CD8-positive, alpha-beta memory T cell (primary cell): ENCODE measurements around the gene MT1E. TPM values are rescaled to one million over a fixed set of nuclear protein-coding genes. Genes with fewer than 3 reads are reported as not detected.

ENCODE experiments used
- CTCF ChIA-PET: fragments of 350-600 bp; sonication (Branson Sonifier 250); formaldehyde crosslinking; loops from one replicate; lab custom pipeline; 2021; ENCODE audit warnings: antibody characterized with exemption; lab: Charles Lee
- POLR2A ChIA-PET: fragments of 350-600 bp; sonication (Branson Sonifier 250); formaldehyde crosslinking; loops from one replicate; lab custom pipeline; 2021; ENCODE audit warnings: antibody characterized with exemption; lab: Charles Lee
- DNase-seq, 5 donors: peaks; one replicate each; pipeline versions ENCODE4 v3.0.0 to v3.0.0-alpha.2; 2020 to 2022; ENCODE audit warnings: mixed read lengths in 1 of 5
- H3K27ac ChIP-seq: one replicate; pipeline ENCODE4 v1.7.0; 2013; ENCODE audit warnings: low read depth, mild to moderate bottlenecking, low read length, moderate library complexity
- H3K27me3 ChIP-seq: 2 replicates; pipeline ENCODE4 v1.7.0; 2013; ENCODE audit warnings: low read length, mild to moderate bottlenecking; ENCODE audit not compliant: insufficient read depth, poor library complexity, severe bottlenecking
- H3K36me3 ChIP-seq: 2 replicates; pipeline ENCODE4 v1.7.0; 2013; ENCODE audit warnings: mild to moderate bottlenecking, low read length, moderate library complexity; ENCODE audit not compliant: insufficient read depth
- H3K4me1 ChIP-seq: 2 replicates; pipeline ENCODE4 v1.7.0; 2013; ENCODE audit warnings: mild to moderate bottlenecking, low read length, moderate library complexity; ENCODE audit not compliant: insufficient read depth
- H3K4me3 ChIP-seq: 2 replicates; pipeline ENCODE4 v1.7.0; 2013; ENCODE audit warnings: mild to moderate bottlenecking, low read length
- H3K9me3 ChIP-seq: 2 replicates; pipeline ENCODE4 v1.7.0; 2013; ENCODE audit warnings: mild to moderate bottlenecking, low read length
- H3K27ac Mint-ChIP-seq, 8 donors: one replicate each; pipeline ENCODE4 v1.8.0; 2020 to 2021; ENCODE audit warnings: mixed read lengths in 8 of 8, mild to moderate bottlenecking in 6 of 8, inconsistent platforms in 3 of 8, moderate library complexity in 3 of 8
- H3K27me3 Mint-ChIP-seq, 2 donors: one replicate each; pipeline ENCODE4 v1.8.0; 2020 to 2021; ENCODE audit warnings: mixed read lengths in 2 of 2, mild to moderate bottlenecking in 1 of 2, moderate library complexity in 1 of 2
- H3K36me3 Mint-ChIP-seq, 3 donors: one replicate each; pipeline ENCODE4 v1.8.0; 2020 to 2021; ENCODE audit warnings: mixed read lengths in 3 of 3, inconsistent platforms in 1 of 3, mild to moderate bottlenecking in 1 of 3
- H3K4me1 Mint-ChIP-seq, 3 donors: one replicate each; pipeline ENCODE4 v1.8.0; 2020 to 2021; ENCODE audit warnings: mixed read lengths in 3 of 3, inconsistent platforms in 1 of 3, mild to moderate bottlenecking in 1 of 3
- H3K4me3 Mint-ChIP-seq, 7 donors: one replicate each; pipeline ENCODE4 v1.8.0; 2020 to 2021; ENCODE audit warnings: mixed read lengths in 7 of 7, mild to moderate bottlenecking in 6 of 7, moderate library complexity in 4 of 7, inconsistent platforms in 2 of 7
- H3K9me3 Mint-ChIP-seq, 5 donors: one replicate each; pipeline ENCODE4 v1.8.0; 2020 to 2022; ENCODE audit warnings: mixed read lengths in 5 of 5, mild to moderate bottlenecking in 3 of 5, moderate library complexity in 2 of 5, inconsistent platforms in 1 of 5
- polyA plus RNA-seq: library from polyadenylated mRNA; unstranded; fragments of 300-500 nt; fragmentation: Illumina TruSeq; gene quantifications from one replicate; pipeline ENCODE4 v1.2.3, GENCODE V29; 2021
- total RNA-seq, 2 experiments: library from RNA; stranded (reverse); gene quantifications; one replicate each; pipeline ENCODE4 v1.2.3, GENCODE V29; 2021

Gene MT1E
- total and polyA plus RNA-seq, 3 experiments from 2014 or later = 40.4 to 163 (median 153) TPM

DNA sequence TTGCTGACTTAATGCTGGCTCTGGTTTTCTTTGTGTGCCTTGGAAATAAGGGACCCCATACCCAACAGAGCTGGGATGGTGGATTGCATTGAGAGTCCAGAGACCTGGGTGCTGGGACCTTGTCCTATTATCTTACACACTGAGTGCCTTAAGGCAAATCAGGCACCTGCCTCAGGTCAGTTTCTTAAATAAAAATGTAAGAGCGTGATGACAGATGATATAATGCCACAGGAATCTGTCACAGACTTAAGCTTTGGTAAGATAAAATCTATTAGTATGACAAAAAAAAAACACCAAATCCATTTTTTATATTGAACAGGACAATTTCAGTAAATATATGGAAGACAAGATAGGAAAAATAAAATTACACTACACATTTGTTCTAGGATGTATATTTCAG lies 14.5 kb downstream of the MT1E start:
- Histone ChIP-seq H3K4me1 (peaks cover 30% of the 10 kb centered on the region), H3K27ac (no peak overlapping the region), H3K36me3 (no peaks in the 10 kb centered on the region), H3K4me3 (no peak overlapping the region), H3K27me3 (peaks cover 42% of the 10 kb centered on the region), H3K9me3 (no peaks in the 10 kb centered on the region)
- ChIA-PET CTCF (interaction anchor here (1.8 kb wide), 1 partner anchor 16 kb away, joined by 4 read pairs; no protein-coding TSS in a partner anchor), POLR2A (no interaction called here)
- Mint-ChIP-seq H3K36me3 (no peaks in the 10 kb centered on the region), H3K4me1 (peaks cover 31 to 53% (median 50%) of the 10 kb centered on the region in 3 donors), H3K27me3 (peaks cover 40 to 58% of the 10 kb centered on the region in 2 donors), H3K27ac (no peak overlapping the region), H3K4me3 (no peak overlapping the region), H3K9me3 (no peaks in the 10 kb centered on the region)
- no peak for DNase-seq

DNA sequence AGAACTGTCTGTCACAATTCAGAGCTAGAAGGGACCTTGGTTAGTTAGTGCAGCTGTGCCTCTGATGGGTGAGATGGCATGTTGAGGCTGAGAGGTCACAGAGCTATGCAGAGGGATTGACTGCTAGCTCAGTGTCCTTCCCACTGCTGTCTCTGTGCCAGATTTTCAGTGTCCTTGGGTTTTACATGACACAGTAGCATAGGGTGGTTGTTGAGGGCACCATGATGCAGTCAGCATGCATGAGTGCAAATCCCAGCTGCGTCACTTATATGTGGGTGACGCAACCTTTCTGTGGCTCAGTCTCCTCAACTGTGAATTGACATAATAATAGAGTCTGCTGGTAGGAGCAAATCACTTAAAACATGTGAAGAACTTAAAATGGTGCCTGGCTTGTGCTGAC lies 15.6 kb downstream of the MT1E start:
- POLR2A ChIA-PET = no interaction called here
- no peaks in the 10 kb centered on the region for H3K9me3 Mint-ChIP-seq
- peaks cover 34 to 50% of the 10 kb centered on the region in 2 donors for H3K27me3 Mint-ChIP-seq
- CTCF ChIA-PET = no interaction called here
- H3K27ac Mint-ChIP-seq = no peak overlapping the region
- Histone ChIP-seq H3K27ac (no peak overlapping the region), H3K4me3 (no peak overlapping the region), H3K27me3 (peaks cover 33% of the 10 kb centered on the region), H3K4me1 (peaks cover 21% of the 10 kb centered on the region), H3K36me3 (no peaks in the 10 kb centered on the region), H3K9me3 (no peaks in the 10 kb centered on the region)
- no peak overlapping the region for H3K4me3 Mint-ChIP-seq
- peaks cover 25 to 45% (median 44%) of the 10 kb centered on the region in 3 donors for H3K4me1 Mint-ChIP-seq
- no peak for DNase-seq
- no peaks in the 10 kb centered on the region for H3K36me3 Mint-ChIP-seq

DNA sequence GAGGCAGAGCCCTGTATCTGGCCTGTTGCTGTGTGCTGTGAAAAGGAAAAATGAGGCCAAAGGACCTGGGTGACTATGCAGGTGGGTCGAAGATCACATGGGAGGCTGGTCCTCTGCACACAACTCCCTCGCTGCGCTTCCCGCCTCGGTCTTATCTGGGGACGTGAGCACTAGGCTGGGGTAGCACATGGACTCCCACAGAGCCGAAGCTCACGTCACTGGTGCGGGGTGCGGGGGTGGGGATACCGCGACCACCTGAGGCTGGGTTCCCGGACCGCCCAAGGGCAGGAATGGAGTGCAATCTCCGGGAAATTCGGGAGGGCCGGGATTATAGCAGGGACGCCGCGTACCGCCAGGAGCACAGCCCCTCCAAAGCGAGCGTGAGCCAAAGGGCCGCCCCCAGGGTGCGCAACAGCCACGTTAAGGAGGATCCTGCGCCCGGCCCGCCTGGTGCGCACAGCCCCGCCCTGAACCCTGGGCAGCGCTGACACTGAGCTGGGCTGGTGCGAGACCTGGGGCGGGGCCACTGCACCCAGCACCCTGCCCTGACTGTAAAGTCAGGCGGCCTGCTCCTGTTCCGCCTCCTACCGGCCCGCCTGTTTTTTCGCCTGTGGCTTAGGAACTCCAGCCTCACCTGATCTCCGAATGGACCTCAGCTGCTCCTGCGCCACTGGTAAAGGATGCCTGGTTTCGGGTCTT lies 17.6 kb downstream of the MT1E start:
- H3K27me3 Mint-ChIP-seq = peaks cover 22 to 30% of the 10 kb centered on the region in 2 donors
- H3K27ac Mint-ChIP-seq = peak overlapping the region in 7 of 8 donors; percentile 46 to 92 (median 85)
- peaks cover 16% of the 10 kb centered on the region for H3K4me1 ChIP-seq
- H3K4me3 ChIP-seq = peak overlapping the region; percentile 40
- no peaks in the 10 kb centered on the region for H3K36me3 Mint-ChIP-seq
- H3K9me3 Mint-ChIP-seq = no peaks in the 10 kb centered on the region
- CTCF ChIA-PET = interaction anchor here (0.8 to 2.5 kb wide), 26 partner anchors 9 to 288 kb away, joined by 3 to 18 read pairs (median 5); partner anchors contain the start of genes HERPUD1, MT1H and MT1X
- no peaks in the 10 kb centered on the region for H3K36me3 ChIP-seq
- peaks cover 17% of the 10 kb centered on the region for H3K27me3 ChIP-seq
- H3K4me1 Mint-ChIP-seq = peaks cover 20 to 32% (median 26%) of the 10 kb centered on the region in 3 donors
- no peaks in the 10 kb centered on the region for H3K9me3 ChIP-seq
- H3K4me3 Mint-ChIP-seq = peak overlapping the region; percentile 75 to 89 (median 81)
- POLR2A ChIA-PET = interaction anchor here (0.7 to 1.6 kb wide), 8 partner anchors 9 to 124 kb away, joined by 3 to 5 read pairs (median 4); partner anchors contain the start of genes MT1E, MT1F and MT2A
- no peak overlapping the region for H3K27ac ChIP-seq
- peak; percentile 66 to 87 (median 74) for DNase-seq

DNA sequence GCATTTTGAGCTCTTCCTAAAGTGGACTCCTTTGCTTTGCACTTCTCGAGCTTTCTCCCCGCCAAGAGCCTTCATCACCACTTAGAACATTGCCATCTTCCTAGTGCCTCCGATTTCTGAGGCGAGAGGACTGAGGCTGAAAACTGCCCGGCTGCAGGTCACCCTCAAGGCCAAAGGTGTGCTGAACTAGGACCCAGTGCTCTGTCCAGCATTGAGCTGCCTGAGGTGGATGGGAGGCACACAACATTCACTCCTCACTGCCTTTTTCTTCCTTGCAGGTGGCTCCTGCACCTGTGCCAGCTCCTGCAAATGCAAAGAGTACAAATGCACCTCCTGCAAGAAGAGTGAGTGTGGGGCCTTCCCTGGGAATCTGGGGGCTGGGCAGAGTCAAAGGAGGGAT lies 18.3 kb downstream of the MT1E start:
- Mint-ChIP-seq H3K27ac (peak overlapping the region; percentile 46 to 92 (median 82)), H3K9me3 (no peaks in the 10 kb centered on the region), H3K27me3 (peaks cover 18 to 26% of the 10 kb centered on the region in 2 donors), H3K4me3 (peak overlapping the region; percentile 75 to 89 (median 81)), H3K4me1 (peaks cover 18 to 28% (median 22%) of the 10 kb centered on the region in 3 donors), H3K36me3 (no peaks in the 10 kb centered on the region)
- H3K36me3 ChIP-seq = no peaks in the 10 kb centered on the region
- CTCF ChIA-PET = interaction anchor here (0.8 to 2.5 kb wide), 24 partner anchors 9 to 288 kb away, joined by 3 to 18 read pairs (median 5); partner anchors contain the start of genes HERPUD1, MT1H and MT1X
- H3K27me3 ChIP-seq = peaks cover 11% of the 10 kb centered on the region
- no peaks in the 10 kb centered on the region for H3K9me3 ChIP-seq
- peaks cover 16% of the 10 kb centered on the region for H3K4me1 ChIP-seq
- H3K27ac ChIP-seq = peak overlapping the region; percentile 18
- peak overlapping the region; percentile 40 for H3K4me3 ChIP-seq
- DNase-seq = no peak
- POLR2A ChIA-PET = interaction anchor here (0.9 to 1.6 kb wide), 7 partner anchors 13 to 125 kb away, joined by 3 to 5 read pairs (median 4); partner anchors contain the start of genes MT1E, MT1F and MT2A

DNA sequence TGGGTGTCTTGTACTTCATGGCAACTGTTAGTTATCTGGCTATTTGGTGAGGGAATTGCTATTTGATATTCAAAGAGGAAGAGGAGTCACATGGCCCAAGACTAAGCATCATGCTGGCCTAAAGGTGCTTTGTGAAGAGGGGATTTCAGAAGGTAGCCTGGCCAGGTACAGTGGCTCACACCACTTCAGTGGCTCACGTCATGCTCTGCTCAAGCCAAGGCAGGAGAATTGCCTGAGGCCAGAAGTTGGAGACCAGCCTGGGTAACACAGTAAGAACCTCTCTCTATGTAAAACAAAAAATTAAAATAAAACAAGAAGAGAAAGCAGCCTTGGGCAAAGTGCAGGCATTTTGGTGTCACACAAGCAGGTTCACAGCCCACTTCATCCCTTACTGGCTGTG lies 19.7 kb downstream of the MT1E start:
- Histone ChIP-seq H3K9me3 (no peaks in the 10 kb centered on the region), H3K4me3 (no peak overlapping the region), H3K27ac (no peak overlapping the region), H3K4me1 (peaks cover 16% of the 10 kb centered on the region), H3K36me3 (no peaks in the 10 kb centered on the region), H3K27me3 (no peaks in the 10 kb centered on the region)
- H3K36me3 Mint-ChIP-seq = no peaks in the 10 kb centered on the region
- ChIA-PET POLR2A (no interaction called here), CTCF (no interaction called here)
- H3K27ac Mint-ChIP-seq = no peak overlapping the region
- H3K4me1 Mint-ChIP-seq = peaks cover 18 to 28% (median 22%) of the 10 kb centered on the region in 3 donors
- peaks cover 6 to 20% of the 10 kb centered on the region in 2 donors for H3K27me3 Mint-ChIP-seq
- no peak overlapping the region for H3K4me3 Mint-ChIP-seq
- no peaks in the 10 kb centered on the region for H3K9me3 Mint-ChIP-seq
- no peak for DNase-seq

DNA sequence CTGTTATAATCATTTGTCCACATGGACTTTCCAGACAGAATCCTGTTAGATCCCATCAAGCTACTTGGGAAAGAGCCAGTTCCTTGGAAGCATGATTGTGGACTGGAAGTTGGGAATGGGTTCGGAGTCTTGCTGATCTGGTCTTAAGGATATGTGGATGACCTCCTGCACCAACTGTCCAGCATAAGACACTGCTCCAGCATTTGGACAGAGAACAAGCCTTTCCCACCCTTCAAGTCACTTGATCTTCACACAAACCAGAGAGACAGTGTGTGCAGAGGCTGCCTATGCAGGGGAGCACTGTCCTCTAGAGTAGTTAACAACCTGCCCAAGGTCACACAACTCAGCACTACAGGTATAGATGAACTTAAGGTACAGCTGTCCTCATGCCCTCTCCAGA lies 20.3 kb downstream of the MT1E start:
- peaks cover 16% of the 10 kb centered on the region for H3K4me1 ChIP-seq
- Mint-ChIP-seq H3K4me1 (peaks cover 18 to 28% (median 22%) of the 10 kb centered on the region in 3 donors), H3K27ac (no peak overlapping the region), H3K9me3 (no peaks in the 10 kb centered on the region), H3K4me3 (no peak overlapping the region), H3K36me3 (no peaks in the 10 kb centered on the region), H3K27me3 (peaks cover 9 to 17% of the 10 kb centered on the region in 2 donors)
- H3K36me3 ChIP-seq = no peaks in the 10 kb centered on the region
- H3K27me3 ChIP-seq = no peaks in the 10 kb centered on the region
- H3K4me3 ChIP-seq = no peak overlapping the region
- ChIA-PET POLR2A (no interaction called here), CTCF (no interaction called here)
- H3K27ac ChIP-seq = no peak overlapping the region
- no peak for DNase-seq
- no peaks in the 10 kb centered on the region for H3K9me3 ChIP-seq

DNA sequence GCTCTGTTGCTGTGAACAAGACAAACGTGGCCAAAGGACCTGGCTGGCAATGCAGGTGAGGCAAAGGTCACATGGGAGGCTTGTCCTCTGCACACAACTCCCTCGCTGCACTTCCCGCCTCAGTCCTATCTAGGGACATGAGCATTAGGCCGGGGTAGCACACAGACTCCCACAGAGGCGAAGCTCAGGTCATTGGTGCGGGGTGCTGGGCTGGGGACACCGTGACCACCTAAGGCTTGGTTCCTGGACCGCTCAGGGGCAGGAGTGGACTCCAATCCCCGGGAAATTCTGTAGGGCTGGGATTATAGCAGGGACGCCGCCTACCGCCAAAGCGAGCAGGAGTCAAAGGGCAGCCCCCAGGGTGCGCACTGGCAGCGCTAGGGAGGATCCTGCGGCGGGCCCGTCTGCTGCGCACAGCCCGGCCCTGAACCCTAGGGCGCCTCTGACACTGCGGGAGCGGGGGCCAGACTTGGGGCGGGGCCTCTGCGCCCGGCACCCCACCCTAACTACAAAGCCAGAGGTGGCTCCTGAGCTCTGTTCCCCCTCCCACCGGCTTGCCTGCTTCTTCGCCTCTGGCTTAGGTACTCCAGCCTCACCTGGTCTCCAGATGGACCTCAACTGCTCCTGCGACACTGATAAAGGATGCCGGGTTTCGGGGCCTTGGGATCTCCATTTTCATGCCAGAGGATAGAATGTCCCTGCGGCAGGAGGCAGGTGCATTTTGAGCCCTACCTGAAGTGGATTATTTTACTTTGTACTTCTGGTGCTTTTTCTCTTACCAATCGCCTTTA lies 22.3 kb downstream of the MT1E start:
- ChIA-PET POLR2A (no interaction called here), CTCF (interaction anchor here (1.7 kb wide), 1 partner anchor 55 kb away, joined by 4 read pairs; no protein-coding TSS in a partner anchor)
- H3K4me1 Mint-ChIP-seq = peaks cover 14 to 18% (median 17%) of the 10 kb centered on the region in 3 donors
- Histone ChIP-seq H3K36me3 (no peaks in the 10 kb centered on the region), H3K4me1 (peaks cover 15% of the 10 kb centered on the region), H3K27ac (no peak overlapping the region), H3K4me3 (no peak overlapping the region), H3K27me3 (no peaks in the 10 kb centered on the region), H3K9me3 (no peaks in the 10 kb centered on the region)
- no peaks in the 10 kb centered on the region for H3K36me3 Mint-ChIP-seq
- no peak overlapping the region for H3K4me3 Mint-ChIP-seq
- no peaks in the 10 kb centered on the region for H3K9me3 Mint-ChIP-seq
- peaks cover 12 to 28% of the 10 kb centered on the region in 2 donors for H3K27me3 Mint-ChIP-seq
- H3K27ac Mint-ChIP-seq = no peak overlapping the region
- no peak for DNase-seq
